HepG2 (cell line): ENCODE data around the gene MAP3K4. TPM values are rescaled to one million over a fixed set of nuclear protein-coding genes. Genes with fewer than 3 reads are reported as not detected.
A peak's percentile ranks its signal among the peaks of the same experiment; 100 is the strongest.

Experiments
- ATF7-NPFF ChIP-seq: sonication (generic); formaldehyde crosslinking; IDR thresholded peaks from 2 replicates; pipeline ENCODE4 v1.8.1; 2023; ENCODE audit warnings: mild to moderate bottlenecking, low read depth, missing genetic modification reagents, moderate library complexity
- CREBL2 ChIP-seq: sonication (generic); formaldehyde crosslinking; IDR thresholded peaks from 2 replicates; pipeline ENCODE4 v1.8.1; 2023; ENCODE audit warnings: missing genetic modification reagents, mild to moderate bottlenecking, borderline replicate concordance
- GTF2F1 ChIP-seq: fragments of 150-350 bp; IDR thresholded peaks from 2 replicates; pipeline ENCODE4 v1.6.1; 2014; ENCODE audit warnings: low read length
- LCORL ChIP-seq, 2 experiments: fragments of 450-650 bp in 1 of 2; sonication (generic) in 1 of 2; formaldehyde crosslinking in 1 of 2; IDR thresholded peaks; 2 replicates each; pipeline versions ENCODE4 v1.5.0 to v1.6.1; 2017 to 2020; ENCODE audit warnings: antibody characterized with exemption in 1 of 2, missing genetic modification reagents in 1 of 2
- MIER3 ChIP-seq: IDR thresholded peaks from 2 replicates; pipeline ENCODE4 v1.6.1; 2016; ENCODE audit warnings: missing compliant biosample characterization, borderline replicate concordance
- MZF1 ChIP-seq: sonication (generic); formaldehyde crosslinking; IDR thresholded peaks from 2 replicates; pipeline ENCODE4 v1.8.1; 2023; ENCODE audit warnings: mild to moderate bottlenecking, missing genetic modification reagents, borderline replicate concordance
- NR2C2 ChIP-seq: sonication (generic); formaldehyde crosslinking; IDR thresholded peaks from 2 replicates; pipeline ENCODE4 v1.4.0; 2020; ENCODE audit warnings: missing genetic modification reagents, mild to moderate bottlenecking, moderate library complexity, borderline replicate concordance
- RARG ChIP-seq: sonication (generic); formaldehyde crosslinking; IDR thresholded peaks from 2 replicates; pipeline ENCODE4 v1.4.0; 2020; ENCODE audit warnings: low read depth, mild to moderate bottlenecking, missing genetic modification reagents
- SMAD1 ChIP-seq: sonication (generic); formaldehyde crosslinking; IDR thresholded peaks from 2 replicates; pipeline ENCODE4 v1.4.0; 2020; ENCODE audit warnings: missing genetic modification reagents, low read depth, mild to moderate bottlenecking, borderline replicate concordance
- SNRNP70 ChIP-seq: fragments of 200-400 bp; formaldehyde crosslinking; IDR thresholded peaks from 2 replicates; pipeline ENCODE4 v1.6.1; 2017; ENCODE audit warnings: mild to moderate bottlenecking, low read depth, low read length, moderate library complexity
- SOX6 ChIP-seq, 2 experiments: fragments of 450-650 bp in 1 of 2; sonication (generic) in 1 of 2; formaldehyde crosslinking in 1 of 2; IDR thresholded peaks; 2 replicates each; pipeline versions ENCODE4 v1.4.0 to v1.6.1; 2017 to 2020; ENCODE audit warnings: antibody characterized with exemption in 1 of 2, mild to moderate bottlenecking in 1 of 2, missing genetic modification reagents in 1 of 2
- ZBTB8A ChIP-seq: sonication (generic); formaldehyde crosslinking; IDR thresholded peaks from 2 replicates; pipeline ENCODE4 v1.4.0; 2020; ENCODE audit warnings: mild to moderate bottlenecking, low read depth, missing genetic modification reagents, borderline replicate concordance
- ZNF124 ChIP-seq: sonication (generic); formaldehyde crosslinking; IDR thresholded peaks from 2 replicates; pipeline ENCODE4 v1.4.0; 2020; ENCODE audit warnings: missing genetic modification reagents
- ZNF205 ChIP-seq: IDR thresholded peaks from 2 replicates; pipeline ENCODE4 v1.6.1; 2018; ENCODE audit warnings: missing biosample characterization, missing genetic modification reagents
- ZNF597 ChIP-seq: sonication (generic); formaldehyde crosslinking; IDR thresholded peaks from 2 replicates; pipeline ENCODE4 v1.5.0; 2020; ENCODE audit warnings: missing genetic modification reagents
- ZNF687 ChIP-seq: sonication (generic); formaldehyde crosslinking; IDR thresholded peaks from 2 replicates; pipeline ENCODE4 v1.5.1; 2020; ENCODE audit warnings: mild to moderate bottlenecking, missing genetic modification reagents, moderate library complexity
- ZNF770 ChIP-seq: sonication (generic); formaldehyde crosslinking; IDR thresholded peaks from 2 replicates; pipeline ENCODE4 v1.5.0; 2020; ENCODE audit warnings: mild to moderate bottlenecking, missing genetic modification reagents
- ZSCAN30 ChIP-seq: sonication (generic); formaldehyde crosslinking; IDR thresholded peaks from 2 replicates; pipeline ENCODE4 v1.5.0; 2020; ENCODE audit warnings: mild to moderate bottlenecking, missing genetic modification reagents
- polyA plus RNA-seq, 8 experiments: library from polyadenylated mRNA; depleted of rRNA in 3 of 8; stranded (reverse) in 7 of 8; unstranded in 1 of 8; fragments of >200 nt; fragmentation: Illumina TruSeq in 4 of 8; extraction: Trizol in 4 of 8; gene quantifications; 2 replicates each; pipeline versions ENCODE4 v1.2.1 to v1.2.3, GENCODE V29; 2011 to 2016; ENCODE audit warnings: low read depth in 4 of 8, missing spikeins in 1 of 8, mixed read lengths in 1 of 8; ENCODE audit not compliant: insufficient read depth in 1 of 8
- total RNA-seq, 5 experiments: library from RNA; depleted of rRNA; stranded (reverse); fragments of >200 nt; fragmentation: Illumina TruSeq; extraction: Trizol; gene quantifications; 2 replicates each; pipeline ENCODE4 v1.2.3, GENCODE V29; 2016; ENCODE audit warnings: low read depth in 1 of 5

The MAP3K4 gene
- total and polyA plus RNA-seq, 2 of the 13 experiments (the other 11 are each of a cell fraction or from before 2014, with no cell fraction given) = 12.9 to 33.6 TPM

- TF ChIP-seq ZNF124 (CRISPR knock-in tag) = no peak; the same call in 1 of the 2 replicates
- TF ChIP-seq SNRNP70 = no peak
- TF ChIP-seq MZF1 (CRISPR knock-in tag) = no peak
- TF ChIP-seq ZBTB8A (CRISPR knock-in tag) = peak; percentile 73; the same call in 1 of the 2 replicates
- TF ChIP-seq ZNF687 (CRISPR knock-in tag) = peak; percentile 86
- no peak for TF ChIP-seq ZSCAN30
- TF ChIP-seq SOX6 (IDR thresholded peaks at IDR 0.05) = no peak
- no peak for TF ChIP-seq SOX6 (CRISPR knock-in tag; IDR thresholded peaks at IDR 0.05)
- TF ChIP-seq ZNF770 (CRISPR knock-in tag) = no peak; the same call in 1 of the 2 replicates
- TF ChIP-seq NR2C2 = peak; percentile 65
- TF ChIP-seq SMAD1 (CRISPR knock-in tag) = peak; percentile 80; the same call in 1 of the 2 replicates
- no peak for TF ChIP-seq ZNF597 (CRISPR knock-in tag)
- TF ChIP-seq CREBL2 = peak; percentile 72; the same call in 1 of the 2 replicates
- TF ChIP-seq LCORL (IDR thresholded peaks at IDR 0.05) = no peak
- peak; percentile 80 for TF ChIP-seq LCORL (CRISPR knock-in tag; IDR thresholded peaks at IDR 0.05)
- TF ChIP-seq GTF2F1 = no peak
- no peak for TF ChIP-seq ZNF205 (CRISPR knock-in tag)
- peak; percentile 91; the same call in 1 of the 2 replicates for TF ChIP-seq ATF7-NPFF
- 0 out of 2 replicates have a peak, but pooled peaks have one; percentile 84 for TF ChIP-seq RARG (CRISPR knock-in tag)
- no peak; the same call in 1 of the 2 replicates for TF ChIP-seq MIER3
These were observed at the start of gene MAP3K4 (continued) for GRCh38 chr6:160991406-160992060.
